ENCODE measurements around the gene VWF.

VWF gene

GRCh38 chr12:6042446-6042845 lies 82.0 kb downstream of the VWF start:
- H3K4me1 ChIP-seq (ENCODE audit: low read length), result 0 out of 2 replicates have a peak, but pooled peaks cover 3% of the 10 kb centered on the region
- H3K27ac ChIP-seq (ENCODE audit: low read length), result no peak overlapping the region
- H2AFZ ChIP-seq (ENCODE audit: low read depth, low read length), result no peak overlapping the region
- H3K9me3 ChIP-seq (ENCODE audit: insufficient read depth, low read length), result no peaks in the 10 kb centered on the region
- no peak overlapping the region for H3K4me3 ChIP-seq (ENCODE audit: low read length)
- TF ChIP-seq CTCF (IDR thresholded peaks at IDR 0.05; ENCODE audit: low read depth, low read length), result no peak
- TF ChIP-seq EZH2phosphoT487 (IDR thresholded peaks at IDR 0.05; ENCODE audit: low read depth), result no peak
- no peak overlapping the region for H3K4me2 ChIP-seq (ENCODE audit: low read length)
- H3K36me3 ChIP-seq (replicated peaks; ENCODE audit: low read depth, low read length), result no peaks in the 10 kb centered on the region
- no peak overlapping the region for H3K9ac ChIP-seq (ENCODE audit: low read length)
- no peaks in the 10 kb centered on the region for H4K20me1 ChIP-seq (ENCODE audit: insufficient read depth, low read length)
- peaks cover 21% of the 10 kb centered on the region; the same call in 1 of the 2 replicates for H3K27me3 ChIP-seq (ENCODE audit: low read depth, low read length)
- no peaks in the 10 kb centered on the region for H3K79me2 ChIP-seq (ENCODE audit: low read length)

- Histone ChIP-seq H3K9ac (ENCODE audit: low read length) (no peak overlapping the region), H3K79me2 (ENCODE audit: low read length) (no peaks in the 10 kb centered on the region), H3K4me2 (ENCODE audit: low read length) (no peak overlapping the region), H3K27me3 (ENCODE audit: low read depth, low read length) (peaks cover 21% of the 10 kb centered on the region; the same call in 1 of the 2 replicates), H3K36me3 (replicated peaks; ENCODE audit: low read depth, low read length) (no peaks in the 10 kb centered on the region), H4K20me1 (ENCODE audit: insufficient read depth, low read length) (no peaks in the 10 kb centered on the region), H3K27ac (ENCODE audit: low read length) (no peak overlapping the region), H3K4me1 (ENCODE audit: low read length) (0 out of 2 replicates have a peak, but pooled peaks cover 3% of the 10 kb centered on the region), H3K4me3 (ENCODE audit: low read length) (no peak overlapping the region), H2AFZ (ENCODE audit: low read depth, low read length) (no peak overlapping the region), H3K9me3 (ENCODE audit: insufficient read depth, low read length) (no peaks in the 10 kb centered on the region)
- TF ChIP-seq EZH2phosphoT487 (IDR thresholded peaks at IDR 0.05; ENCODE audit: low read depth) (no peak), CTCF (IDR thresholded peaks at IDR 0.05; ENCODE audit: low read depth, low read length) (no peak)
Observed at GRCh38 chr12:6041891-6042290, 82.6 kb downstream of the VWF start.

DNA sequence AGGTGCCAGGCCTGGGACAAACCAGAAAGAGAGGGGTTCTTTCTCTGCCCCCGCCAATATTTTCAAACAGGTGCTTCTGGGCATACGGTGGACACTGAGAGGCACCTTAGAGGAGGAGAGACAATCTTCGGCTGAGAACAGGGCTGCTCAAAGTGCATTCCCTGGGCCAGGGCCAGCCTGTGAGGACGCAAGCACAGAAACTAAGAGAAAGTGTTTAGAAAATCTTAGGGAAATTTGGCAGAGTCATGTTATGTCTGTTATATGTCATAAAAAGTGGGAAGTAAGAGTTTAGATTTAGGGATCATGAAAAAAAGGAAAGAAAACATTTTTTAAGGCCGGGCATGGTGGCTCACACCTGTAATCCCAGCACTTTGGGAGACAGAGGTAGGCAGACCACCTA lies 83.7 kb downstream of the VWF start:
- Histone ChIP-seq H3K4me2 (ENCODE audit: low read length) (no peak overlapping the region), H3K9ac (ENCODE audit: low read length) (no peak overlapping the region), H4K20me1 (ENCODE audit: insufficient read depth, low read length) (no peaks in the 10 kb centered on the region), H3K27ac (ENCODE audit: low read length) (no peak overlapping the region), H3K4me3 (ENCODE audit: low read length) (no peak overlapping the region), H3K27me3 (ENCODE audit: low read depth, low read length) (peaks cover 21% of the 10 kb centered on the region; the same call in 1 of the 2 replicates), H3K4me1 (ENCODE audit: low read length) (0 out of 2 replicates have a peak, but pooled peaks cover 3% of the 10 kb centered on the region), H2AFZ (ENCODE audit: low read depth, low read length) (no peak overlapping the region), H3K36me3 (replicated peaks; ENCODE audit: low read depth, low read length) (no peaks in the 10 kb centered on the region), H3K9me3 (ENCODE audit: insufficient read depth, low read length) (no peaks in the 10 kb centered on the region), H3K79me2 (ENCODE audit: low read length) (no peaks in the 10 kb centered on the region)
- TF ChIP-seq CTCF (IDR thresholded peaks at IDR 0.05; ENCODE audit: low read depth, low read length) (no peak), EZH2phosphoT487 (IDR thresholded peaks at IDR 0.05; ENCODE audit: low read depth) (no peak)

- H4K20me1 ChIP-seq (ENCODE audit: insufficient read depth, low read length), result no peaks in the 10 kb centered on the region
- H3K4me2 ChIP-seq (ENCODE audit: low read length), result peak overlapping the region; percentile 50
- H3K4me1 ChIP-seq (ENCODE audit: low read length), result 0 out of 2 replicates have a peak, but pooled peaks cover 3% of the 10 kb centered on the region
- H2AFZ ChIP-seq (ENCODE audit: low read depth, low read length), result peak overlapping the region; percentile 90
- peaks cover 14% of the 10 kb centered on the region; the same call in 1 of the 2 replicates for H3K27me3 ChIP-seq (ENCODE audit: low read depth, low read length)
- TF ChIP-seq CTCF (IDR thresholded peaks at IDR 0.05; ENCODE audit: low read depth, low read length) (peak; percentile 83), EZH2phosphoT487 (IDR thresholded peaks at IDR 0.05; ENCODE audit: low read depth) (no peak)
- no peaks in the 10 kb centered on the region for H3K79me2 ChIP-seq (ENCODE audit: low read length)
- H3K9me3 ChIP-seq (ENCODE audit: insufficient read depth, low read length), result no peaks in the 10 kb centered on the region
- no peak overlapping the region for H3K9ac ChIP-seq (ENCODE audit: low read length)
- H3K4me3 ChIP-seq (ENCODE audit: low read length), result peak overlapping the region; percentile 36; the same call in 1 of the 2 replicates
- no peaks in the 10 kb centered on the region for H3K36me3 ChIP-seq (replicated peaks; ENCODE audit: low read depth, low read length)
- no peak overlapping the region for H3K27ac ChIP-seq (ENCODE audit: low read length)
Observed at GRCh38 chr12:6039894-6040601, 84.4 kb downstream of the VWF start.
